ENCODE measurements around the gene GBGT1.

The GBGT1 gene

GRCh38 chr9:133113163-133113948, 50.4 kb downstream of the GBGT1 start:
- FAIRE-seq = no peak

GRCh38 chr9:133112663-133113026, 51.1 kb downstream of the GBGT1 start:
- no peak for FAIRE-seq

- FAIRE-seq = no peak
These were observed 51.7 kb downstream of the GBGT1 start for GRCh38 chr9:133111808-133112662.

GRCh38 chr9:133109931-133110650, 53.6 kb downstream of the GBGT1 start:
- no peak for FAIRE-seq

GRCh38 chr9:133108794-133109641, 54.7 kb downstream of the GBGT1 start:
- no peak for FAIRE-seq

- FAIRE-seq = no peak
These were observed 55.5 kb downstream of the GBGT1 start for GRCh38 chr9:133107961-133108793.

- FAIRE-seq = no peak
These were observed 56.4 kb downstream of the GBGT1 start for GRCh38 chr9:133107245-133107722.

- FAIRE-seq = no peak
These were observed 57.0 kb downstream of the GBGT1 start for GRCh38 chr9:133106511-133107244.

- FAIRE-seq = no peak
These were observed 58.3 kb downstream of the GBGT1 start for GRCh38 chr9:133105461-133105770.

- no peak for FAIRE-seq
These were observed 58.8 kb downstream of the GBGT1 start for GRCh38 chr9:133104718-133105460.

- no peak for FAIRE-seq
These were observed 59.7 kb downstream of the GBGT1 start for GRCh38 chr9:133103987-133104505.

GRCh38 chr9:133103183-133103986, 60.3 kb downstream of the GBGT1 start:
- FAIRE-seq = no peak
